ENCODE data around the gene NPAS2.

NPAS2 gene

GRCh38 chr2:100820523-100821254, 750 bp downstream of the NPAS2 start:
- TF ChIP-seq CTCF (IDR thresholded peaks at IDR 0.05; ENCODE audit: low read depth, low read length) = no peak
- no peak for DNase-seq (ENCODE audit: extremely low read depth, low read depth)

GRCh38 chr2:100821255-100821910, 1.4 kb downstream of the NPAS2 start:
- no peak for DNase-seq (ENCODE audit: extremely low read depth, low read depth)
- TF ChIP-seq CTCF (IDR thresholded peaks at IDR 0.05; ENCODE audit: low read depth, low read length) = no peak

GRCh38 chr2:100821911-100822265, 1.9 kb downstream of the NPAS2 start:
- no peak for DNase-seq (ENCODE audit: extremely low read depth, low read depth)
- no peak for TF ChIP-seq CTCF (IDR thresholded peaks at IDR 0.05; ENCODE audit: low read depth, low read length)

- DNase-seq (ENCODE audit: extremely low read depth, low read depth) = no peak
- TF ChIP-seq CTCF (IDR thresholded peaks at IDR 0.05; ENCODE audit: low read depth, low read length) = no peak
These were observed 2.8 kb downstream of the NPAS2 start for GRCh38 chr2:100822587-100823248.

GRCh38 chr2:100823665-100824438, 3.9 kb downstream of the NPAS2 start:
- DNase-seq (ENCODE audit: extremely low read depth, low read depth) = no peak
- TF ChIP-seq CTCF (IDR thresholded peaks at IDR 0.05; ENCODE audit: low read depth, low read length) = no peak

GRCh38 chr2:100824842-100825241, 4.9 kb downstream of the NPAS2 start:
- DNase-seq (ENCODE audit: extremely low read depth, low read depth) = no peak
- no peak for TF ChIP-seq CTCF (IDR thresholded peaks at IDR 0.05; ENCODE audit: low read depth, low read length)

All from AG09319 (cell line).